Measurements from ENCODE around the gene C2orf80. TPM values are rescaled to one million over a fixed set of nuclear protein-coding genes. Genes with fewer than 3 reads are reported as not detected.
A peak's percentile ranks its signal among the peaks of the same experiment; 100 is the strongest.

The C2orf80 gene
- total and polyA plus RNA-seq, 4 donors = 6.4 to 35.4 (median 23.3) TPM

DNA sequence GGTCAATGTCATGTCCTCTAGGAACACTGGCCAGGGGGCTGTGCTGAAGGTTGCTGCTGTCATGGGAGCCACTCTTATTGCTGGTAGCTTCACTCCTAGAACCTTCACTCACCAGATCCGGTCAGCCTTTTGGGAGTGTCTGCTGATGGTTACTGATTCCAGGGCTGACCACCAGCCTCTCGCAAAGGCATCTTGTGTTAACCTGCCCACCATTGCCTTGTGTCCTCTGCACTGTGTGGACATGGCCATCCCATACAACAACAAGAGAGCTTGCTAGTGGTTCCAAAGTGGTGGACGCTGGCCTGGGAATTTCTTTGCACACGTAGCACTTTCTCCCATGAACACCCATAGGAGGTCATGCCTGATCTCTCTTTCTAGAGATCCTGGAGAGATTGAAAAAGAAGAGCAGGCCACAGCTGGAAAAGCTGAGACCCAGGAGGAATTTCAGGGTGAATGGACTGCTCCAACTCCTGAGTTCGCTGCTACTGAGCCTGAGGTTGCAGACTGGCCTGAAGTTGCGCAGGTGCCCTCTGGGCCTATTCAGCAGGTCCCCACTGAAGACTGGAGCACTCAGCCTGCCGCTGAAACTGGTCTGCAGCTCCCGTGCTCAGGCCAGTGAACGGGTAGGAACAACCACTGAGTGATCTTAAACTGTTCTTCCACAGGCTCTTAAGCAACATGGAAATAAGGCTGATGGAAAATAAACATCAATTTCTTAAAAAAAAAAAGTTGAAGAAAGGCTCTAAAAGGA, 18.7 kb upstream of the C2orf80 start:
- H3K4me3 ChIP-seq (ENCODE audit: low read depth, low read length) = no peak overlapping the region
- H3K9me3 ChIP-seq (ENCODE audit: control insufficient read depth, insufficient read depth, low read length) = no peaks in the 10 kb centered on the region
- WGBS (ENCODE audit: insufficient coverage) = 98% methylated on average over 6 of the region's 9 CpGs
- DNase-seq (ENCODE audit: low read depth in 4 of 6, low spot score in 6 of 6) = no peak
- H3K36me3 ChIP-seq (ENCODE audit: control insufficient read depth, insufficient read depth, low read length) = no peaks in the 10 kb centered on the region
- no peaks in the 10 kb centered on the region for H3K4me1 ChIP-seq (ENCODE audit: control insufficient read depth, insufficient read depth, low read length)
- H3K27ac ChIP-seq (ENCODE audit: low read depth, low read length) = no peak overlapping the region
- no peaks in the 10 kb centered on the region for H3K27me3 ChIP-seq (ENCODE audit: control insufficient read depth, insufficient read depth, low read length)

DNA sequence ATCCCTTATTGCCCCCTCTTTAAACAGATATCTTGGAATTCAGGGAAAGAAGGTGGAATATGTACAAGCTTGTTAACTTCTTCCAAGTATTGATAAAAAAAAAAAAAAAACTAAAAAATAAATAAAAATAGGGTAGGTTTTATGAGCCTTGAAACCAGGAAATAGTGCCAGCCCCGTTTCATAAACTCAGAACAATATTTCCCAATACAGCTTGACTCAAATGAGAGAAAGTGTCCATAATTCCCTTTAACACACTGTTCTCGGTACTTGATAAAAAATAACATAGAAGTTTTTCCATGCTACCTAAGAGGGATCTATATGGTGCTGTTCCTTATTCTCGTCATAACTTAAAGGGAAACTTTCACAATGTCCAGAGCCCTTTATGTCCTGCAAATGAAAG, 17.9 kb upstream of the C2orf80 start:
- Histone ChIP-seq H3K27ac (ENCODE audit: low read depth, low read length) (no peak overlapping the region), H3K9me3 (ENCODE audit: control insufficient read depth, insufficient read depth, low read length) (no peaks in the 10 kb centered on the region), H3K4me3 (ENCODE audit: low read depth, low read length) (no peak overlapping the region), H3K27me3 (ENCODE audit: control insufficient read depth, insufficient read depth, low read length) (no peaks in the 10 kb centered on the region), H3K36me3 (ENCODE audit: control insufficient read depth, insufficient read depth, low read length) (no peaks in the 10 kb centered on the region), H3K4me1 (ENCODE audit: control insufficient read depth, insufficient read depth, low read length) (no peaks in the 10 kb centered on the region)
- DNase-seq (ENCODE audit: low read depth in 4 of 6, low spot score in 6 of 6) = no peak
- WGBS (ENCODE audit: insufficient coverage) = no CpG with 5 or more reads among the region's 3 CpGs

DNA sequence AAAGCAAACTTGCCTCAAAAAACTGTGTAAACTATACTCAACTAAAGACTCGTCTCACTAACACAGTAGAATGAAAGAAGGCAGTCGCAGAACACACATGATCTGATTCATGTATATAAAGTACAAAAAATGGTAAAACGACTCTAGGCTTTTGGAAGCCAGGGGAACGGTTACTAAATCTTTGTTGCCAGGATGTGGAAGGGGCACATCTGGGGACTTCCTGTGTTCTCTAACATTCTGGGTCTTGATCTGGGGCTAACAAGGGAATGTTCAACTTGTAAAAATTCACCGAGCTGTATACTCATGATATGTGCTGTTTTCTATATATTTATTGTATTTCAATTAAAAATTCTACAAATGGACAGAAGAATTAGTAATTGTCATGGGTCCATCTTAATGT, 14.3 kb upstream of the C2orf80 start:
- no peak overlapping the region for H3K4me3 ChIP-seq (ENCODE audit: low read depth, low read length)
- no peaks in the 10 kb centered on the region for H3K27me3 ChIP-seq (ENCODE audit: control insufficient read depth, insufficient read depth, low read length)
- H3K4me1 ChIP-seq (ENCODE audit: control insufficient read depth, insufficient read depth, low read length) = no peaks in the 10 kb centered on the region
- H3K36me3 ChIP-seq (ENCODE audit: control insufficient read depth, insufficient read depth, low read length) = no peaks in the 10 kb centered on the region
- H3K27ac ChIP-seq (ENCODE audit: low read depth, low read length) = no peak overlapping the region
- no peak for DNase-seq (ENCODE audit: low read depth in 4 of 6, low spot score in 6 of 6)
- no CpG with 5 or more reads among the region's 5 CpGs for WGBS (ENCODE audit: insufficient coverage)
- no peaks in the 10 kb centered on the region for H3K9me3 ChIP-seq (ENCODE audit: control insufficient read depth, insufficient read depth, low read length)

DNA sequence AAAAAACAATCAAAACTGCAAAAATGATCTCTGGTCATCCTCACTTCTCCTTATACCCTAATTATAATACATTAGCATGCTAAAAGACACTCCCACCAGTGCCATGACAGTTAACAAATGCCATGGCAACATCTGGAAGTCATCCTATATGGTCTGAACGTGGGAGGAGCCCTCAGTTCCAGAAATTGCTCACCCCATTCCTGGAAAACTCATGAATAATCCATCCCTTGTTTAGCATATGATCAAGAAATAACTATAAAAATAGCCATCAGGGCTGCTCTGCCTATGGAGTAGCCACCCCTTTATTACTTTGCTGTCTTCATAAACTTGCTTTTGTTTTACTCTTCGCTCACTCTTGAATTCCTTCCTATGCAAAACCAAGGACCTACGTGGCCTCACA, 5.7 kb upstream of the C2orf80 start:
- H3K36me3 ChIP-seq (ENCODE audit: control insufficient read depth, insufficient read depth, low read length) = no peaks in the 10 kb centered on the region
- H3K27ac ChIP-seq (ENCODE audit: low read depth, low read length) = no peak overlapping the region
- 89% methylated on average over 3 of the region's 3 CpGs for WGBS (ENCODE audit: insufficient coverage)
- H3K9me3 ChIP-seq (ENCODE audit: control insufficient read depth, insufficient read depth, low read length) = no peaks in the 10 kb centered on the region
- H3K4me3 ChIP-seq (ENCODE audit: low read depth, low read length) = no peak overlapping the region
- DNase-seq (ENCODE audit: low read depth in 4 of 6, low spot score in 6 of 6) = no peak
- no peaks in the 10 kb centered on the region for H3K27me3 ChIP-seq (ENCODE audit: control insufficient read depth, insufficient read depth, low read length)
- H3K4me1 ChIP-seq (ENCODE audit: control insufficient read depth, insufficient read depth, low read length) = no peaks in the 10 kb centered on the region

DNA sequence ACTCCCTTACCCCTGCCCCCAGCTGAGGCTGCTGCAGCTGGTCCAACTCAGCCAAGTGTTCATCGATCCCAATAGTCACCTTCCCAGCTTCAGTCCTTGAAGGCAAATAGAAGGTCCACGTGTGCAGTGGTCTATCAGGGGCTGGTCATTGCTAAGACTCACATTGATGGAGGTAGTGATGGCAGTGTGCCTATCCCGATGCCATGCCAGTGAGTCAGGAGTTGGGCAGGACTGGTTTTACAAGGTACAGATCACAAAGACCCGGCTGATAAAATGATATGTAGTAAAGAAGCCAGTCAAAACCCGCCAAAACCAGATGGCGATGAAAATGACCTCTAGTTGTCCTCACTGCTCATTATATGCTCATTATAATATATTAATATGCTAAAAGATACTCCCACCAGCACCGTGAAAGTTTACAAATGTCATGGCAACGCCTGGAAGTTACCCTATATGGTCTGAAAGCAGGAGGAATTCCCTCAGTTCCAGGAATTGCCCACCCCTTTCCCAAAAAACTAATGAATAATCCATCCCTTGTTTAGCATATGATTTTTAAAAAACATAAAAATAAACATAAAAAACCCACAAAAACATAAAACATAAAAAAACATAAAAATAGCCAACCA, 2.9 kb upstream of the C2orf80 start:
- WGBS (ENCODE audit: insufficient coverage) = 89% methylated on average over 5 of the region's 8 CpGs
- no peaks in the 10 kb centered on the region for H3K36me3 ChIP-seq (ENCODE audit: control insufficient read depth, insufficient read depth, low read length)
- no peak overlapping the region for H3K4me3 ChIP-seq (ENCODE audit: low read depth, low read length)
- no peak for DNase-seq (ENCODE audit: low read depth in 4 of 6, low spot score in 6 of 6)
- H3K4me1 ChIP-seq (ENCODE audit: control insufficient read depth, insufficient read depth, low read length) = peaks cover 4% of the 10 kb centered on the region
- H3K27me3 ChIP-seq (ENCODE audit: control insufficient read depth, insufficient read depth, low read length) = no peaks in the 10 kb centered on the region
- H3K27ac ChIP-seq (ENCODE audit: low read depth, low read length) = no peak overlapping the region
- no peaks in the 10 kb centered on the region for H3K9me3 ChIP-seq (ENCODE audit: control insufficient read depth, insufficient read depth, low read length)

DNA sequence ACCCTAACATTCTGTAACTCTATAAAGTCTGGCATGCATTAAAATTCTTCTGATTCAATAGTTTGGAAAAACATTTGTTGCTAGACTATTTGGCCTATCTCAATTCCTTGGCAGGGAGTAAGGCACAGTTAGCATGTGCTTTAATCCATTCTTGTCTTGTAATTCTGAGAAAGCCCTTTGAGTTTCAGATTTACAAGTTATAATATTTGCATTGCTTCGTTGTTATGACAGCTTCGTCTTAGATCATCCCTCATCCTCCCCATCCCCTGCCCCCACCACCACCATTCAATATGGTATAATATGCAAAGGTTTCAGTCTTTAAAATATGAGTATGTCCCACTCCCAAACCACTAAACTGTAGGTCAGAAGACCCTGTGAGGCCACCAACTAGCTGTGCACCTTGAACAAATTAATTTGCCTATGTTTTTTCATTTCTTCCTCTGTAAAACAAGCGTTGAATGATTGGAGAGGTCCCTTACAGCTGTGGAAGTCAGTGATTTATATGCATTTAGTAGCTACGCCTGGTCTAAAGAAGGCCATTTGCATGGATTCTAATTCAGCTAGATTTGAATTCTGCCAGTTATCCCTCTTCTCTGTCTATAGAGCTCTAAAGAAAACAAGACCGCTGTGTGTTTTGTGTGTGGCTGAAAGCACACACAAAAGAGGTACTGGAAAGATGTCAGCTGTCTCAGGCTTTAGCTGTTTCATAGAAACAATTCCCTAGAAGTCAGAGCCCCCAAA, 591 bp downstream of the C2orf80 start:
- peak overlapping the region; percentile 70 for H3K27ac ChIP-seq (ENCODE audit: low read depth, low read length)
- DNase-seq (ENCODE audit: low read depth in 4 of 6, low spot score in 6 of 6) = peak; percentile 43 to 81 (median 57)
- H3K4me3 ChIP-seq (ENCODE audit: low read depth, low read length) = peak overlapping the region; percentile 16
- no peaks in the 10 kb centered on the region for H3K27me3 ChIP-seq (ENCODE audit: control insufficient read depth, insufficient read depth, low read length)
- peaks cover 10% of the 10 kb centered on the region for H3K4me1 ChIP-seq (ENCODE audit: control insufficient read depth, insufficient read depth, low read length)
- 20% methylated on average over 1 of the region's 5 CpGs for WGBS (ENCODE audit: insufficient coverage)
- H3K36me3 ChIP-seq (ENCODE audit: control insufficient read depth, insufficient read depth, low read length) = no peaks in the 10 kb centered on the region
- H3K9me3 ChIP-seq (ENCODE audit: control insufficient read depth, insufficient read depth, low read length) = no peaks in the 10 kb centered on the region

DNA sequence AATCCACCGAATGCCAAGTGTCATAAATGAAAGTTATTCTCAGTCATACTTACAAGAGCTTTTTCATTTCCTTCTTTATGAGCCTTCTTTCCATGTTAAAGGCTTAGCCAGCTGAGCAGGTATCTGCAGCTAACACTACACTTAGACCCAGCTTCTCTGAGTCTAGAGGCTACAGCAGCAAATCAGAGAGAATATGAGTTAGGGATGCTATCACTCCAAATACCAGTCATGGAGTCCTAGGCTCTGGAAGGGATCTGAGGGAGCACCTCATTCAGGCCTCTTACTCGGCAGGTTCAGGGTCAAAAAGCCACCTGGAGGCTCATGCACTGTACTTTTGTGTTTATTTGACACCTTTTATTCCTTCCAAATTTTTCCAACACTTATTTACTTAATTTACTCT, 2.9 kb downstream of the C2orf80 start:
- H3K9me3 ChIP-seq (ENCODE audit: control insufficient read depth, insufficient read depth, low read length) = no peaks in the 10 kb centered on the region
- peak overlapping the region; percentile 7 for H3K27ac ChIP-seq (ENCODE audit: low read depth, low read length)
- no peaks in the 10 kb centered on the region for H3K27me3 ChIP-seq (ENCODE audit: control insufficient read depth, insufficient read depth, low read length)
- H3K36me3 ChIP-seq (ENCODE audit: control insufficient read depth, insufficient read depth, low read length) = no peaks in the 10 kb centered on the region
- WGBS (ENCODE audit: insufficient coverage) = 83% methylated on average over 1 of the region's 2 CpGs
- no peak overlapping the region for H3K4me3 ChIP-seq (ENCODE audit: low read depth, low read length)
- H3K4me1 ChIP-seq (ENCODE audit: control insufficient read depth, insufficient read depth, low read length) = peaks cover 17% of the 10 kb centered on the region
- DNase-seq (ENCODE audit: low read depth in 4 of 6, low spot score in 6 of 6) = peak in 1 of 6 donors; percentile 59

DNA sequence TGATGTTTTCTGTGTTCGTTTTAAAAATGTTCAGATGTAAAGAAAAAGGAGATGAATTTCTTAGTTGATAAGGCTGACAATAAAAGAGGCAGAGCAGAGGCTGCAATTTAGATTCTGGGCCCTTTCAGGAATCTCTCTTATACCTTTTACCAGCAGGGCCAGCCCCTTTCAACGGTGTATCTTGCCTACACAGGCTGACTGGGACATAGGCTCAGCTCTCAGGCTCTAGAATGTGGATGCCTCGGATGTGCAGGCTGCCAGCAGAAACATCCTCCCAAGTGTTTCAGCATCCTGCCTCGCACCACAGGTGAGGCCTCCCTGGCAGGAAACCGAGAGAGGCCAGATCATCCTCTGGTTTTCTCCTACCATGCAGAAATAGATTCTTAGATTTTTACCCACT, 3.4 kb downstream of the C2orf80 start:
- DNase-seq (ENCODE audit: low read depth in 4 of 6, low spot score in 6 of 6) = peak in 1 of 6 donors; percentile 35
- Histone ChIP-seq H3K9me3 (ENCODE audit: control insufficient read depth, insufficient read depth, low read length) (no peaks in the 10 kb centered on the region), H3K27me3 (ENCODE audit: control insufficient read depth, insufficient read depth, low read length) (no peaks in the 10 kb centered on the region), H3K27ac (ENCODE audit: low read depth, low read length) (no peak overlapping the region), H3K4me3 (ENCODE audit: low read depth, low read length) (no peak overlapping the region), H3K4me1 (ENCODE audit: control insufficient read depth, insufficient read depth, low read length) (peaks cover 17% of the 10 kb centered on the region), H3K36me3 (ENCODE audit: control insufficient read depth, insufficient read depth, low read length) (no peaks in the 10 kb centered on the region)
- 33% methylated on average over 4 of the region's 5 CpGs for WGBS (ENCODE audit: insufficient coverage)

DNA sequence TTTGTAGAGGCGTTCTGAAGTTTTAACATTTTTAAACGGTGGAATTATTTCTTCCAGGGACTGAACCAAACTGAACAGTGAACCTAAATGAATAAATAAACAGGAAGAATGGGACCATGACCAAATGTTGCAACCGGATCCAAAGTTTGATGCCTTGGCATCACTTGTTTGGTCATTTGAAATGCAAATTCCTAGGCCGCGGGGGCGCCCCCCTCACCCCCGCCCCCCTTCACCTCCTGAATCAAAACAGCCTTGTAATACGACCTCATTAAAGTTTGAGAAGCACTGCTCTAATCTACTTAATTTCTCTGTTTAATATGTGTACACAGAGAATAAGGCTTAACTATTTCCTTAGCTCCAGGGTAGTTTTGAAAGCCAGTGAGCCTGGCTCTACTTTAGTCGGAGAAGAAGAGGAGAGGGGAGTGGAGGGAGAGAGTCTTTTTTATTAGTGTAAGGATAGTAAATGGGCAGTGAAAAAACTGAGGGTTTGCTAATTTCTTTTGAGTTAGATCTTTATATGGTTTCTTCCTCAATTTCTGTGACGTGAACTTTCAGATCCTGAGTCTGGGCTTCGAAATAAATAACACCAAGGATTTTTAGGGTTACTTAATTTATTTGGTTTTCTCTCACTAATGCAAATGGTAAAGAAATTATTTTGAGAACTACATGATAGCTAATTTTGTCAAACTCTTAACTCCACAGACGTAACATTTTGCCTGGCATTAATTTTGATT, 5.7 kb downstream of the C2orf80 start:
- H3K27me3 ChIP-seq (ENCODE audit: control insufficient read depth, insufficient read depth, low read length) = no peaks in the 10 kb centered on the region
- peak in 2 of 6 donors; percentile 65 to 66 for DNase-seq (ENCODE audit: low read depth in 4 of 6, low spot score in 6 of 6)
- 2% methylated on average over 5 of the region's 12 CpGs for WGBS (ENCODE audit: insufficient coverage)
- no peaks in the 10 kb centered on the region for H3K9me3 ChIP-seq (ENCODE audit: control insufficient read depth, insufficient read depth, low read length)
- peaks cover 2% of the 10 kb centered on the region for H3K36me3 ChIP-seq (ENCODE audit: control insufficient read depth, insufficient read depth, low read length)
- peak overlapping the region; percentile 43 for H3K27ac ChIP-seq (ENCODE audit: low read depth, low read length)
- H3K4me3 ChIP-seq (ENCODE audit: low read depth, low read length) = no peak overlapping the region
- H3K4me1 ChIP-seq (ENCODE audit: control insufficient read depth, insufficient read depth, low read length) = peaks cover 17% of the 10 kb centered on the region

Data from spinal cord (tissue), 10 donors.